Measurements from ENCODE around the gene CHCHD3. TPM values are rescaled to one million over a fixed set of nuclear protein-coding genes. Genes with fewer than 3 reads are reported as not detected.
A peak's percentile ranks its signal among the peaks of the same experiment; 100 is the strongest.

Gene CHCHD3
- polyA plus RNA-seq, 2 of the 4 experiments (the other 2 are of a cell fraction): 96.7 to 139 TPM

GRCh38 chr7:132759482-132760243 is 322.2 kb downstream of the CHCHD3 start:
- TF ChIP-seq BCL3 (IDR thresholded peaks at IDR 0.05) (no peak), JUNB (IDR thresholded peaks at IDR 0.05) (no peak), MYC (IDR thresholded peaks at IDR 0.05; ENCODE audit: borderline replicate concordance, low read length) (no peak), CHD2 (IDR thresholded peaks at IDR 0.05; ENCODE audit: low read length, partially characterized antibody) (no peak), CTCF (IDR thresholded peaks at IDR 0.05) (no peak), JUN (IDR thresholded peaks at IDR 0.05) (no peak), FOXS1 (CRISPR knock-in tag; IDR thresholded peaks at IDR 0.05) (no peak), E2F6 (IDR thresholded peaks at IDR 0.05; ENCODE audit: borderline replicate concordance, low read depth) (no peak), MAFK (IDR thresholded peaks at IDR 0.05; ENCODE audit: partially characterized antibody) (no peak)
- ATAC-seq (no peak), FAIRE-seq (no peak), DNase-seq (ENCODE audit: low read depth in 1 of 2, low spot score in 1 of 2) (no peak)
- no peak overlapping the region for H3K4me3 ChIP-seq
- H3K4me2 ChIP-seq: 0 out of 3 replicates have a peak overlapping the region, but pooled peaks have one; percentile 14
- CTCF ChIA-PET: no interaction called here
- 0 out of 3 replicates have a peak, but pooled peaks cover 2% of the 10 kb centered on the region for H3K9me3 ChIP-seq
- H3K27ac ChIP-seq: peak overlapping the region in 1 of 2 experiments; percentile 27; a peak in 1 of 6 replicates
- POLR2A ChIA-PET: no interaction called here
- WGBS (ENCODE audit: missing lambda C conversion rate): 64% methylated on average over 10 of the region's 15 CpGs
- peaks cover 20% of the 10 kb centered on the region for H3K4me1 ChIP-seq

GRCh38 chr7:132758986-132759385 is 322.9 kb downstream of the CHCHD3 start:
- ATAC-seq: no peak
- ChIA-PET POLR2A (no interaction called here), CTCF (no interaction called here)
- FAIRE-seq: no peak
- Histone ChIP-seq H3K4me1 (peaks cover 20% of the 10 kb centered on the region), H3K4me2 (no peak overlapping the region), H3K27ac (no peak overlapping the region), H3K9me3 (no peaks in the 10 kb centered on the region), H3K4me3 (no peak overlapping the region)
- DNase-seq (ENCODE audit: low read depth in 1 of 2, low spot score in 1 of 2): no peak
- WGBS (ENCODE audit: missing lambda C conversion rate): 73% methylated on average over 5 of the region's 5 CpGs
- TF ChIP-seq CHD4 (IDR thresholded peaks at IDR 0.05; ENCODE audit: borderline replicate concordance) (no peak), MAX (IDR thresholded peaks at IDR 0.05) (no peak), ZFP36 (IDR thresholded peaks at IDR 0.05; ENCODE audit: borderline replicate concordance, partially characterized antibody) (no peak), MAFK (IDR thresholded peaks at IDR 0.05; ENCODE audit: partially characterized antibody) (no peak), CEBPB (IDR thresholded peaks at IDR 0.05) (no peak), RFX5 (IDR thresholded peaks at IDR 0.05) (no peak), TFCP2L1 (CRISPR knock-in tag; IDR thresholded peaks at IDR 0.05) (no peak), NFE2L2 (conservative IDR thresholded peaks at IDR 0.05; ENCODE audit: low read length) (no peak), SREBF2 (IDR thresholded peaks at IDR 0.05) (no peak), MAZ (IDR thresholded peaks at IDR 0.05; ENCODE audit: borderline replicate concordance, low read depth, low read length) (no peak), HES2 (IDR thresholded peaks at IDR 0.05) (no peak)

GRCh38 chr7:132757783-132758182 is 324.1 kb downstream of the CHCHD3 start:
- no peak overlapping the region for H3K4me2 ChIP-seq
- H3K4me1 ChIP-seq: peaks cover 14% of the 10 kb centered on the region
- no peaks in the 10 kb centered on the region for H3K9me3 ChIP-seq
- H3K27ac ChIP-seq: no peak overlapping the region
- ATAC-seq: no peak
- no peak for DNase-seq (ENCODE audit: low read depth in 1 of 2, low spot score in 1 of 2)
- FAIRE-seq: no peak
- CTCF ChIA-PET: interaction anchor here (0.9 kb wide), 1 partner anchor 24 kb away, joined by 3 read pairs; no protein-coding TSS in a partner anchor
- POLR2A ChIA-PET: no interaction called here
- no peak overlapping the region for H3K4me3 ChIP-seq
- WGBS (ENCODE audit: missing lambda C conversion rate): 56% methylated on average over 3 of the region's 3 CpGs
- TF ChIP-seq HOXB5 (CRISPR knock-in tag; IDR thresholded peaks at IDR 0.05): no peak
- TF ChIP-seq HMGXB4 (CRISPR knock-in tag; IDR thresholded peaks at IDR 0.05; ENCODE audit: borderline replicate concordance): no peak
- no peak for TF ChIP-seq HES2 (IDR thresholded peaks at IDR 0.05)
- no peak for TF ChIP-seq PBX3 (IDR thresholded peaks at IDR 0.05)
- TF ChIP-seq RCOR1 (IDR thresholded peaks at IDR 0.05; ENCODE audit: low read depth, low read length): no peak
- no peak for TF ChIP-seq FOSL2 (IDR thresholded peaks at IDR 0.05)
- no peak for TF ChIP-seq FOSL2 (CRISPR knock-in tag; IDR thresholded peaks at IDR 0.05)
- TF ChIP-seq NR3C1 (IDR thresholded peaks at IDR 0.05): no peak
- no peak for TF ChIP-seq CHD4 (IDR thresholded peaks at IDR 0.05; ENCODE audit: borderline replicate concordance)
- no peak for TF ChIP-seq MYC (IDR thresholded peaks at IDR 0.05; ENCODE audit: borderline replicate concordance, low read length)
- no peak for TF ChIP-seq PHF8 (IDR thresholded peaks at IDR 0.05; ENCODE audit: borderline replicate concordance, low read depth)
